MG63 (cell line): ENCODE results near the gene TH. TPM values are rescaled to one million over a fixed set of nuclear protein-coding genes. Genes with fewer than 3 reads are reported as not detected.

Experiments
- DNase-seq: peaks from one replicate; pipeline ENCODE4 v3.0.0-alpha.2; 2020
- H3K27me3 ChIP-seq: fragments of 250-450 bp; sonication (Bioruptor Pico); 2 replicates; pipeline ENCODE4 v1.5.1; 2020; ENCODE audit warnings: mild to moderate bottlenecking, moderate library complexity
- H3K36me3 ChIP-seq: fragments of 250-450 bp; sonication (Bioruptor Pico); 2 replicates; pipeline ENCODE4 v1.5.1; 2020; ENCODE audit warnings: mild to moderate bottlenecking, moderate library complexity
- H3K4me3 ChIP-seq: fragments of 250-450 bp; sonication (Bioruptor Pico); 2 replicates; pipeline ENCODE4 v1.5.1; 2020; ENCODE audit warnings: mild to moderate bottlenecking, moderate library complexity
- H3K9me3 ChIP-seq: fragments of 250-450 bp; sonication (Bioruptor Pico); 2 replicates; pipeline ENCODE4 v1.5.1; 2020; ENCODE audit warnings: mild to moderate bottlenecking, moderate library complexity
- total RNA-seq: library from RNA; depleted of rRNA; stranded (reverse); fragments of >200 nt; shearing (Covaris generic); gene quantifications from 2 replicates; pipeline ENCODE4 v1.2.3, GENCODE V29; 2014; ENCODE audit warnings: low replicate concordance

The TH gene
- total RNA-seq, 1 experiment from 2014 or later, result not detected

DNA sequence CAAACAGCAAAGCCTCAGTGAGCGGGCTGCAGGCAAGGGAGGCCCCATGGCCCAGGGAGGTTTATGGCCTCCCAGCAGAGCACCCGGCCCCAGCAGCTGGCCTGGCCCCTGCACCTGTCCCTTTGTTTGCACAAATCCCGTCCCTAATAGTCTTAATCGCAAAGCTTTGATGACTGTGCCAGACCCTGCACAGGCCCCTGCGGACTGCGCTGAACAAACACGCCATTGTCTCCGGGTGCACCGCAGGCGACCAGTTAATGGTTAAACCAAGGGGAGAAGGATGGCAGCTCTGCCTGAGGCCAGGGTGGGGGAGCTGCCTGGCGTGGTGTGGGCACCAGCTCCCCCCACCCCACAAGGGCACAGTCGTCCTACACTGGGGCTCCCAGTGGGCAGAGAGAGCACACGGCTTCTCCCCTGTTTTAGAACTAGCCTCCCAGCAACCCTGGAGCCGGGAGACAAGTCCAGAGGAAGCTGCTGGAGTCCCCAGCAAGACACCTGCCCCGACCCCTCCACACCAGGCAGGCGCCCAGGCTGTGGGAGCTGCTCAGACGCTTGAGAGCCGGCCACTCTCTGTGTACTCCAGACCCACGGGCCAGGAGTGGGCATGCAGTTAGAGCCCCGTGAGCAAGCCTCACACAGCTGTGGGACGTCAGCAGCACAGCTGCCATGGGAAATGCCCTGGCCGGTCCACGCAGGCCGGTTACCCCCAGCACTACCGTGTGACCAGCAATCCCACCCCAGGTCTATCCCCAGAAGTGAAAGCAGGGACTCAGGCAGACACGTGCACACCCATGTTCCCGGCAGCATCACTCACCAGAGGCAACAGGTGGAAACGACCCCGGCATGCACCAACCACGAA is 39.7 kb upstream of the TH start:
- no peaks in the 10 kb centered on the region for H3K27me3 ChIP-seq
- H3K36me3 ChIP-seq, result no peaks in the 10 kb centered on the region
- no peak for DNase-seq
- no peak overlapping the region for H3K4me3 ChIP-seq
- no peaks in the 10 kb centered on the region for H3K9me3 ChIP-seq

DNA sequence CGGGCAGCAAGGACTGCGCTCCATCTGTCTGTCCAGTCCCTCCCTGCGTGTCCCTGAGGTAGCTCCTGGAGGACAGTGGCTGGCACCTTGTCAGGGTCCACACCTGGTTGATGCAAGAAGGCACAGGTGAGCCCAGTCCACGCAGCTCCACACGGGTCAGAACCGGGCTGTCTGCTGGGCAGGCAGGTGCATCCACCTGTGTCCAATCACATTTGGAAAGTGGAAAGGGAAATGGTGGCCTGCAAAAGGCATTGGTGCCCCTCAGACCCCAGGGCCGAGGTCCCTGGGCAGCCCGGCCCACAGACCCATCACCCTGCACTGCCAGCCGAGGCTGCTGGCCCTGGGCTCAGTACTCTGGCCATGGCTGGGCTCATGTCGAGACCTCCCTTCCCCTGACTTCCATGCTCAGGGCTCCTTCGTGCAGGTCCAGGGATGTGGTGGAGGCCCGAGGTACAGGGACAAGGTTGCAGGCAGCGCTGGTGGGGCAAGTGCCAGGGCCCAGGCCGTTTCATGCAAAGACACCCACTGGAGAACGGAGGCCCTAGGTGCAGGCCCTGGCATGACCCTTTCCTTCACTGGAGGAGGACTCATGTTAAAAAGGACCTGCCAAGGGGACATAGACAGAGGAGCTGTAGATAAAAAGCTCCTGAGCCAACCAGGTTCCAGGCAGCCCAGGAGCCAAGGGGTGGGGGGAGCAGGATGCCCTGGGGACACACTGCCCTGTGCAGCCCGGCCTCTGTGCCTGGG is 38.9 kb upstream of the TH start:
- Histone ChIP-seq H3K36me3 (no peaks in the 10 kb centered on the region), H3K27me3 (no peaks in the 10 kb centered on the region), H3K4me3 (no peak overlapping the region), H3K9me3 (no peaks in the 10 kb centered on the region)
- DNase-seq, result no peak

DNA sequence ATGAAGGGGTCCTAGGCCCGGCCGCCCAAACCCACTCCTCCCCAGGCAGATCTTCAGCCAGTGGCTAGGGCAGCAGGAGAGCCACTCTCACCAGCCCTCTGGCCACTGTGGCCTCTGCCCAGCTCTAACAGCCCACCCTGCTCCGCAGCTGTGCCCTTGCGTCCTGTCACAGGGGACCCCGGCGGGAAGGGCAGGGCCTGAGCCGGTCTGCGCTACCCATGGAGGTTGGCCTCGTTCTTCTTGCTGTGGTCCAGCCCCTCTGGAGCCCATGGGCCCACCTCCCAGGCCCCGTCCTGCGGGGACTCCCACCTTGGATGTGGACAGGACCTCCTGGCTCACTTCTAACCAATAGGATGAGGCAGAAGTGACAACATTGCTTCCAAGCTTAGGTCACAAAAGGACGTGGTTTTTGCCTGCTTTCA is 38.3 kb upstream of the TH start:
- Histone ChIP-seq H3K9me3 (no peaks in the 10 kb centered on the region), H3K4me3 (no peak overlapping the region), H3K27me3 (no peaks in the 10 kb centered on the region), H3K36me3 (no peaks in the 10 kb centered on the region)
- DNase-seq, result no peak

DNA sequence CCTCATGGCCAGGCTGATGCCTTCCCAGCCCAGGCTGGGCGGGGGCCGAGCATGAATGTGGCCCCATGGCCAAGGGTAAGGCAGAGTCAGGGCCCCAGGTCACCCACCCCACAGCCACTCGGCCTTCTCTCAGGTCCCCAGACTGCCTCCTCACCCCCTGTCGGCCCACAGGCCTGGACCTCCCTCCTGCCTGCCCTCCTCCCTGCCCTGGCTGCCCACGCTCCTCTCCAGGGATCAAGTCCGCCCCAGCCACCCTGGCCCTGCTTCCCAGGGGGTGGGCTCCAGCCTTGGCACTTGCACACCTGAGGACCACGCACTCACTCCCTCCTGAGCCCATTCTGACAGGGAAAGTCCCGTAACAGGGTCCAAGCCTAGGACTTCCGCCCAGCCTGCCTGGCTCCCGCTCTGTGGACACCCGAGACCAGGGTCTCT is 37.8 kb upstream of the TH start:
- Histone ChIP-seq H3K27me3 (no peaks in the 10 kb centered on the region), H3K9me3 (no peaks in the 10 kb centered on the region), H3K36me3 (no peaks in the 10 kb centered on the region), H3K4me3 (no peak overlapping the region)
- DNase-seq, result no peak

DNA sequence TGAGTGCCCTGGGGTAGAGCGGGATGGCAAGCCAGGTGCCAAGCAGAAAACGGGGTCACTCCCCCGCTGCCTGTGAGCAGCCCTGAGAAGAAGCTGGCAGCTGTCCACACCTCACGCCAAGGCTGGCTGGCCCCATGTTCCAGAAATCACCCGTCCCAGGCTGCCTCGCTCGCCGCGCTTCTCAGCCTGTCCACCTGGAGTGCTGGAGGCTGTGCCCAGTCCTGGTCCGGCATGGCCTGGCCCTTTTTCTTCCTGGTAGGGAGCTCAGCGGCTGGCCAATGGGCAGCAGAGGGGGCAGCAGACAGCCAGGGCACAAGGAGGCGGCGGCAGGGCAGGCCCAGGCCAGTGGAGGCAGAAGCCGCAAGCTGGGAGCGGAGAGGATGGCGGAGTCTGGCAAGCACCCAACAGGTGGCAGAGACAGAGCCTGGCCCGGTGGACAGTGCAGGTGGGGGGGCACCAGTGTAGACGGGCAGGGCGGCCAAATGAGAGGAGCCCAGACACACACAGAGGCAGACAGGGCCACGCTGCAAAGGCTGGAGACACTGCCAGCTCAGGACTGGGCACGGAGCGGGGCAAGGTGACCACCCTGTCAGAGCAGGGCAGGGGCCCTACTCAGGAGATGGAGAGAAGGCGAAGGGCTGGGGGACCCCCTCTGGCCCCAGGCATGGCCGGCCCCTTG is 37.2 kb upstream of the TH start:
- no peaks in the 10 kb centered on the region for H3K36me3 ChIP-seq
- DNase-seq, result no peak
- H3K4me3 ChIP-seq, result no peak overlapping the region
- H3K27me3 ChIP-seq, result no peaks in the 10 kb centered on the region
- H3K9me3 ChIP-seq, result no peaks in the 10 kb centered on the region

DNA sequence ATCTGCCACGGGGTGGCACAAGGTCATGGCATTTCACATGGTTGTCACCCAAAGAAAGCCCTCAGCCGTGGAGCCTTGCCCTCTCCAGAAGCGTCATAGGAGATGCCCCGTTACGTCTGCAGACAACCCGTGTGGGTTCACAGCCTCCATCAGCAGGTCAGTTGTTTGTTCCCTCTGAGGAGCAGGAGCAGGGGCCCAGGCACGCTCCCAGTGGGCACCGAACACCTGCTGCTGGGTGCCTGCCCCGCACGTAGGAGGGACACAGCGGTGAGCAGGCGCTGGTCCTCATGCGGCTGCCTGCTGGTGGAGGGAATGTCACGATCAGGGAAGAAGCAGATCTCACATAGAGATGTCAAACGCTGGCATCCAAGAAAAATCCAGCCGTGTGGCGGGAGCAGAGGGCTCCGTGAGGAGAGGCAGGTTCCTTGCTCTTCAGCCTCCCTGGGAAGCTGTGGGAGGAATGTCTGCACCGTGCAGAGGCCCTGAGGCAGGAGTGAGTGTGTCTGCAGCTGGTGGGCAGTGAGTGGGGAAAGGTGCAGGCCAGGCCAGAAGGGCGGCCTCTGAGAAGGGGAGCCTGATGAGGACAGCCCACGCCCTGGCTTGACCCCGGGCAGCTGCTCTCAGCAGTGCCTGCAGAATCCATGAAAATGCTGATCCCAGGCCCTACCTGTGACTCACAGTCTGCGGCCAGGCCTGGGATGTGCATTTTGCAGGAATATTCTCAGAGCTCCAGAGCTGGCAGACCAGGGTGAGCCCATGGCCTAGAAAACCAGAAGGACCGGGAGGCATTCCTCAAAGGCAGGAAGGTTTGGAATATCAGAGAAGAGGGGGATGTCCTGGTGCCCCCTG is 36.4 kb upstream of the TH start:
- H3K4me3 ChIP-seq, result no peak overlapping the region
- H3K27me3 ChIP-seq, result no peaks in the 10 kb centered on the region
- no peaks in the 10 kb centered on the region for H3K36me3 ChIP-seq
- H3K9me3 ChIP-seq, result no peaks in the 10 kb centered on the region
- no peak for DNase-seq

DNA sequence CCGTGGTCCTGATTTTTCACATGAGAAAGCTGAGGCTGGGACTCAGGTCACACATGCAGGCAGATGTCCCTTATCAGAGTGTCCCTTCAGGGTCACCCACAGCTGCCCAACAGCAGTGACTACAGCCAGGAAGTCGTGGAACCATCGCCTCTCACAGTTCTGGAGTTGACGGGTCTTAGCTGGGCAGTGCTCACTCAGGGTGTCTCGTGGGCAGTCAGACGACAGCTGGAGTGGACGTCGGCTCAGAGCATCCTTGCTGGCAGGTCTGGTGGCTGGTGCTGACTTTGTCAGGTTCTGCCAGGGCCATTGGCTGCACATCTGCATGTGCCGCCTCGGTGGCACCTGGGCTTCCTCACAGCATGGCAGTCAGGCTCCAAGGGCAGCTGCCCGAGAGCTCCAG is 35.6 kb upstream of the TH start:
- H3K4me3 ChIP-seq, result no peak overlapping the region
- H3K9me3 ChIP-seq, result no peaks in the 10 kb centered on the region
- no peak for DNase-seq
- H3K36me3 ChIP-seq, result no peaks in the 10 kb centered on the region
- H3K27me3 ChIP-seq, result no peaks in the 10 kb centered on the region

DNA sequence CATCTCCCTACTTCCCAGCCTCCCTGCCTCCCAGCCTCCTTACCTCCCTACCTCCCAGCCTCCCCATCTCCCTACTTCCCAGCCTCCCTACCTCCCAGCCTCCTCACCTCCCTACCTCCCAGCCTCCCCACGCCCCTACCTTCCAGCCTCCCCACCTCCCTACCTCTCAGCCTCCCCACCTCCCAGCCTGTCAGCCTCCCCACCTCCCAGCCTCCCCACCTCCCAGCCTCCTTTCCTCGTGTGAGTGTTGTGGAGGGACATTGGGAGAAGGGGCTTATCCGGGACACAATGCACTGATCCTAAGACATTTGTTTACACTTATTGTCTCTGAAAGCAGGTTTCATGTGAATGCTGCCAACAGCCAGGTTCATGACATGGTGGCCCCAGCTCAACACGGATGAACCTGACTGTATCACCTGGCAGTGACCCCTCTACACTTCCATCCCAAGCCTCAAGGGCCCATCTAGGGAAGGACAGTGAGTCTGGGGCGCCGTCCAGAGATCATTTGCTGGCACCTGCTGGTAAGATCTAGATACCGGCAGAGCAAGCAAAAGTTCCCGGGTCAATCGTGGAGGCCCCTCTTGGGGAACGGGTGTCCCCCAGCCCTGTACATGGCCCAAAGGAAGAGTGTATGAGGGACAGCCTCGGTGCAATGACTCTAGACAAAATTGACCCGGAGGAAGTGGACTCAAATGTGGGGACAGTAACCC is 34.5 kb upstream of the TH start:
- no peak for DNase-seq
- H3K9me3 ChIP-seq, result no peaks in the 10 kb centered on the region
- H3K36me3 ChIP-seq, result no peaks in the 10 kb centered on the region
- no peak overlapping the region for H3K4me3 ChIP-seq
- H3K27me3 ChIP-seq, result no peaks in the 10 kb centered on the region

DNA sequence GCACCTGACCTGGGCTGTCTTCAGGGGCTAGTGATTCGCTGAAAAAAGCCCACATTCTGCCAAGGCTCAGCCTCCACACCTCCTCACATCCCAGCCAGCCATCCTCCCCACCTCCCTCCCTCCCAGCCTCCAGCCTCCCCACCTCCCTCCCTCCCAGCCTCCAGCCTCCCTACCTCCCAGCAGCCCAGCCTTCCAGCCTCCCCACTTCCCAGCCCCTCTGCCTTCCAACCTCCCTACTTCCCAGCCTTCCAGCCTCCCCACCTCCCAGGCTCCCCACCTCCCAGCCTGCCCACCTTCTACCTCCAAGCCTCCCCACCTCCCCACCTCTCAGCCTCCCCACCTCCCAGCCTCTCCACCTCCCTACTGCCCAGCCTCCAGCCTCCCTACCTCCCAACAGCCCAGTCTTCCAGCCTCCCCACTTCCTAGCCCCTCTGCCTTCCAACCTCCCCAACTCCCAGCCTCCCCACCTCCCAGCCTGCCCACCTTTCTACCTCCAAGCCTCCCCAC is 33.7 kb upstream of the TH start:
- no peak for DNase-seq
- Histone ChIP-seq H3K27me3 (no peaks in the 10 kb centered on the region), H3K4me3 (no peak overlapping the region), H3K9me3 (no peaks in the 10 kb centered on the region), H3K36me3 (no peaks in the 10 kb centered on the region)

DNA sequence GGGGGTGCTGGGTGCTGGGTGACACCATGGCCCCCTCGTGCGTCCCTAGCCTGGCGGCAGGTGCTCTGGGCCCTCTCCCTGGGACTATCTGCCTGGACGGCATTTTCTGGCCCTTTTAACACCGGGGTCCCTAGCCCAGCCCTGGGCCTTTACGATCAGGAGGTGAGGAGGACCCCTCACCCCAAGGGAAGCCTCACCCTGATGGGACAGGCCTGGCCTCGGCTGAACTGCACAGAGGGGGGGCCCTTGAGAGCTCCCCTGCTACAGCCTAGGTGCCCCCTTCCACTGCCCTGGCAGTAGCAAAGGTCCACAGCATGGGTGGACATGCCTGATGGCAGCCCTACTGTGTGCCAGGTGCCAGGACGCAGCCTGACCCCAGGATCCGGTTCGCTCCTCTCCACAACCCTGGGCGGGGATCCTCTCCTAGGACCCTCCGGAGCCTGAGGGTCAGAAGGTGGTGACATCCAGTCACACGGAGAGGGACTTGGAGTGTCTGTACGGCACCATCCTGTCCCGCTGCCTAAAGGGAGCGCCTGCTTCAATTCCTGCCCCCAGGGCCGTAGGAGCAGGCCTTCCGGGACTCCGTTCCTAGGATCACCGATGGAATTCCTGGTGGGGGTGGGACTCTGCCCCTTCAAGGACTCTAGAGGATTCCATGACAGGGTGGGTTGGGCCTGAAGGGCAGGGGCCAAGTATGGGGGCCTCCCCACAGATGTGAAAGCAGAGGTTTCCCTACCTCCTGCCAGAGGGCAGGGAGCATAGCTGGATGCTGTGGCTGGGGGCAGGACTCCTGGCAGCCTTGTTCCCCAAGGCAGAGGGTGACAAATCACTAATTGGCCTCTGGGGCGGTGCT is 33.0 kb upstream of the TH start:
- Histone ChIP-seq H3K4me3 (no peak overlapping the region), H3K9me3 (no peaks in the 10 kb centered on the region), H3K36me3 (no peaks in the 10 kb centered on the region), H3K27me3 (no peaks in the 10 kb centered on the region)
- no peak for DNase-seq

DNA sequence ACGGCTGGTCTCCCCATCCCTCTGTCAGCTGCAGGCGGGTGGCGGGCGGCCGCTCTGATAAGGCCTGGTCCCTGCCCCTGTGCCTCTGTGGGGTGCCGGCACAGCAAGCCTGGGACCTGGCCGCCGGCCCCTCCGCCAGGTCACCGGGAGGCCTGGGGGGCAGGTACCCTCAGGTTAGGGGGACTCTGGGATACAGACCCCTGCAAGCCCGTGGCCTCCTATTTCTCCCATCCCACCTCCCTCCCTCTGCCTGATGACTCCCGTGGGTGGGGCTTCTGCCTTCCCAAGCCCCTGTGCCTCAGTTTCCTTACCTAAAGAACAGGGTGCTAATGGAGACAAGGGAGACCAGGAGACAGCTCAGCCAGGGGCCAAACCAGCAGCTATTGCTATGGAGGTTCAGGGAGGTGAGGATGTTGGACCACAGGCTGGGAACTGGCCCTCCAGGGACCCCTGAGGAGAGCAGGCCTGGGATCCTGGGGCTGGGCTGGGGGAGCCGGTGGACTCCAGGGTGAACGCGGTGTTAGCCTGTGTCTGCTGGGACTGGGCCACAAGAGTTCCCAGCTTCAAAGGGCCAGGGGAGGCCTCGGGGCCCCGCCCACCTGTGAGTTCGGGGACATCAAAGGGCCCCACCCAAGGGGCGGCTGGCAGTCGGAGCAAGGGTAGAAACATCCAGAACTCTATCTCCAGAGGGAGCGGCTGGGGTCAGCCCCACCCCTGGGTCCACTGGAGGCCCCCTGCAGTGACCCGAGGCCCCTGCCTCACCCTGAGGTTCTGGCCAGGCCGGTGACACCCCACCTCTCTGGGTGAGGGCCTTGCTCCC is 32.0 kb upstream of the TH start:
- no peak for DNase-seq
- H3K27me3 ChIP-seq, result no peaks in the 10 kb centered on the region
- H3K9me3 ChIP-seq, result no peaks in the 10 kb centered on the region
- no peaks in the 10 kb centered on the region for H3K36me3 ChIP-seq
- H3K4me3 ChIP-seq, result no peak overlapping the region

DNA sequence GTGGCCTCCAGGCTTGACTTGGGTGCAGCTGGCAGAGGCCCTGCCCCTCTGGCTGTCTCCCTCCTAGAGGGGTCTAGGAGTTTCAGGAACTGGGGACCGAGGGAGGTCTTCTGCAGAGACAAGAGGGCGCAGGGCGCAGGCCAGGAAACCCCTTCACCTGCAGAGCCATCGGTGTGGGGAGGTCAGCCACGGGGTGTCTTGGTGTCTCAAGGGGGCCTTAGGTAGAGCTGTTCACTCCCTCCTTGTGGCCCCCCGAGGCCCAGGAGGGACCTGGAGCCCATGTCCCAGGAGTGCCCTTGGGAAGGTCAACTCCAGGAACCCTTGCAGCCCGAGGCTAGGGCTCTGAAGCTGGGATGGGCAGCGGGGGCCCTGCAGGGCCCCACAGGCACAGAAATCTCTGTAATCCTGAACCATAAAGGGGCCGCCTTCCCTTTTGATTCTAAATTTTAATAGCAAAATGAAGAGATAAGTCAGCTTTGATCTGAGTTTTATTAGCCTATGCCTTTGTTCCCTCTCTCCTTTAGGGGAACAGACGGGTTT is 31.4 kb upstream of the TH start:
- DNase-seq, result no peak
- H3K27me3 ChIP-seq, result no peaks in the 10 kb centered on the region
- H3K9me3 ChIP-seq, result no peaks in the 10 kb centered on the region
- no peak overlapping the region for H3K4me3 ChIP-seq
- H3K36me3 ChIP-seq, result no peaks in the 10 kb centered on the region

DNA sequence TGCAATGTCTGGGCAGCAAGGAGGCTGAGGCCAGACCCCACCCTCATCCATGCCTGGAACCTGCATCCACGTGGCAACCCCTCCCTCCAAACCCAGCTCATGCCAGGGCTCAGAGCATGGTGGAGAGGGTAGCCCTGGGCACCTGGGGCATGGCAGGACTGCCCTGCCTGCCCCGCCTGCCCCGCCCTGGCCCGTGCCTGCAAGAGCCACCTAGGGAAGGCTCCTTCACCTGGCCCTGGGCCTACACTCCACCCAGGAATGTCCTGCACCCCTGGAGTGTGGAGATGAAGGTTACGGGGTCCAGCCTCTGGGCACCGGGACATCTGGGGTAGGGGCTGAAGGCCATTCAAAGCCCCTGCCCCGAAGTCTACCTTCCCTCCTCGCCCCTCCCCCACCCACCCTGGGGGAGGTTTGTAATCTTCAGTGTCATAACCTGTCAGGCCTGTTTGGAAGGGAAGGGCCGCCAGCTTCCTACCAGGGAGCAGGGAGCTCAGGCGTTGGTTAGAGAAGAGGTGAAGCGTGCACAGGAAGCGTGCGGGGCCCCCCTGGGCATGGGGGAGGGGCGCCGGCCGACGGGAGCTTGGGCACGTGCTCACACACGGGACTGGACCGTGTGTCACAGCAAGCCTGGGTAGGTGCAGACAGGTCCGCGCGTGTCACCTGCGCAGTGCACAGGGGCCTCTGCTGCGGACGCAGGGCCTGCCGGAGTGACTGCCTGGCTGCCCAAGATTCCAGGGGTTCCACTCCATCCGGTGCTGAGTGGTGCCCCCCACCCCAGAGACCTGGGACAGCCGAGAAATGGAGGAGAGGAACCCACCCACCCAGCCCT is 30.7 kb upstream of the TH start:
- Histone ChIP-seq H3K36me3 (no peaks in the 10 kb centered on the region), H3K9me3 (no peaks in the 10 kb centered on the region), H3K27me3 (no peaks in the 10 kb centered on the region), H3K4me3 (no peak overlapping the region)
- no peak for DNase-seq
